GM21526 (cell line): ENCODE data around the gene SLC13A2.

Source experiments
- ATAC-seq: cut with Tn5 transposase; IDR thresholded peaks from one replicate; pipeline ENCODE4 v1.9.1; 2021; ENCODE audit warnings: moderate library complexity; ENCODE audit not compliant: unreplicated experiment, low FRiP score

Gene SLC13A2

DNA sequence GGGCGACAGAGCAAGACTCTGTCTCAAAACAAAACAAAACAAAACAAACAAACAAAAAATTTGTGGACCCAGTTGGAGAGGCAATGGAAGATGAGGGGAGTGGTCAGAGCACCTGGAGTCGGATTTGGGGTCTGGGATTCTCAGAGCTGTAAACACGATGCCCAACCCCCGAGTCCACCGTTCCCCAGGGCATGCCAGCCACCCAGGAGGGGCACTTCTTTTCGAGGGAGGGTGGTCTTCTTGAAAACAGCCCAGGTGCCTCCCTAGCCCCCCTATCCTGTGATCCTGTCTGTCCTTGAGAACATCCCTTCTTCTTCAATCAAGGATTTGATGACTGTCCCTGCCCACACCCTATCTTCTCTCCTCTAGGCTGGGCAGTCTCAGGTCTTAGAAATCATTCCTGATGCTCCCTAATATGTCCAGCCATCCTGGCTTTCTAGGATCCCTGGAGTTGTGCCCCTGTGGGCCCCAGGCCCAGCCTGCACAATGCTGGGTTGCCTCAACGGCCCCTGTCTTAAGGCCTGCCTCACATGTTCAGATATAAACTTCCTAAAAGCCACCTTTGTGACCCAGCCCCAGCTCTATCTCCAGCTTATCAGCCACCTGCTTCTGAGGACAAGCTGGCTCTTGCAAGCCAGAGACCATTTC, 3.1 kb upstream of the SLC13A2 start:
- no peak for ATAC-seq

GRCh38 chr17:28470914-28471366, 2.5 kb upstream of the SLC13A2 start:
- no peak for ATAC-seq

DNA sequence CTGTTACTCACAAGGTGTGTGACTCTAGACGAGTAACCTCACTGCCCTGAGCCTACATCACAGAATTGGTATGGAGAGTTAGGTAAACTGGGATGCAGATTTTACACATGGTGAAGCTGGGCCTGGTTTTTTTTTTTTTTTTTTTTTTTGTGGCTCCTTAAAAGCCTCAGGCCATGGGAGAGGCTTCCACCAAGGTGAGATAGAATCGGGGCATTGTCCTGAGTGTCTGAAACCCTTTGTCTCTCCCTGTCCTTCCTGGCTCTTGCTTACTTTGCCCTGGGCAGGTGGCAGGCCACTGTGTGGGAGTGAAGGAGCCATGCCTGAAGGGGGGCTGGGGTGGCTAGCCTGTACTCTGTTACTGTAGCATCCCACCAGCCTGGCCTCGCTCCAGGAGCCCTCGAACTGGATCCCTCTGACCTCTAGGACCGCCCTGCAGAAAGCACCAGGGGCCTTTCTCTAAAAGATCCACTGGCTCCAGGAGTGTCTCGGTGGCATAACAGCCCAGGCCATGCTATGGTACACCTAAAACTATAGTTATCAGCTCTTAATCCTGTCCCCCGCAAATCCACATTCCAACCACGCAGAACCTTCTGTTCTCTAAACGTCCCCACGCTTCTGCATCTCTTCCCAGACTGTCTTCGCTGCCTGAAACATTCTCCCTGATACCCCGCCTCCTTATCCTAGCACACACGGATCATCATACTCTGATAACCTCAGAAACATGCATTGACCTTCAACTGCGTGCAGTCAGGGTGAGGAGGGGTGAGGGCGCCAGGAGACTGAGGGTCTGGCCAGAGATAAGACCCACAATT, 1.7 kb upstream of the SLC13A2 start:
- no peak for ATAC-seq

DNA sequence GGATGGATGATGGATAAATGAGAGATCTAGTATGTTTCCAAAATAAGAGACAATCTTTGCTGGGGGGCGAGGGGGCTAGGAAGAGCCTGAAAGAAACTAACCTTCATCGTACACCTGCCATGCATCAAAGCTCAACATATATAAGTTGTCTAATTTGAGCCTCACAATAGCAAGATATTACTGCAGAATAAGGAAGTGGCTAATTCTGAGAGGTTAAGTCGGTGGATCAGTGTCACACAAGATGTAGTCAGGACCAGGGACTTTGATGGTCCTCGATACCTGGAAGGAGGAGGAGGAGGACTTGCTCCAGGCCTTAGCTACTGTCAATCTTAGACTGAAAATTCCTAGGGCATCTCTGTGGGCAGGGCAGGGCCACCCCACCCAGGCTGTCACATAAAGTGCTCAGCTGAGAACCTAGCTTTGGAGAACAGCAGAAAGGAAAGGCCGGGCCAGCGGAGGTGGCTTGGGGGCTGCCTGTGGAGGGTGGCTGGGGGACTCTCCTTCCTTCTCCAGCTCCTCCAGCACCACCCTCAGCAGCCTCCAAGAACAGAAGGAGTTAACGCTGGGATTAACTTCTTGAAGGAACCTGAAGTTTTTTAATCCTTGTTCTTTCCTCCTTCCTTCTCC, 460 bp upstream of the SLC13A2 start:
- ATAC-seq: no peak

- no peak for ATAC-seq
These were observed 677 bp downstream of the SLC13A2 start for GRCh38 chr17:28474111-28474531.

DNA sequence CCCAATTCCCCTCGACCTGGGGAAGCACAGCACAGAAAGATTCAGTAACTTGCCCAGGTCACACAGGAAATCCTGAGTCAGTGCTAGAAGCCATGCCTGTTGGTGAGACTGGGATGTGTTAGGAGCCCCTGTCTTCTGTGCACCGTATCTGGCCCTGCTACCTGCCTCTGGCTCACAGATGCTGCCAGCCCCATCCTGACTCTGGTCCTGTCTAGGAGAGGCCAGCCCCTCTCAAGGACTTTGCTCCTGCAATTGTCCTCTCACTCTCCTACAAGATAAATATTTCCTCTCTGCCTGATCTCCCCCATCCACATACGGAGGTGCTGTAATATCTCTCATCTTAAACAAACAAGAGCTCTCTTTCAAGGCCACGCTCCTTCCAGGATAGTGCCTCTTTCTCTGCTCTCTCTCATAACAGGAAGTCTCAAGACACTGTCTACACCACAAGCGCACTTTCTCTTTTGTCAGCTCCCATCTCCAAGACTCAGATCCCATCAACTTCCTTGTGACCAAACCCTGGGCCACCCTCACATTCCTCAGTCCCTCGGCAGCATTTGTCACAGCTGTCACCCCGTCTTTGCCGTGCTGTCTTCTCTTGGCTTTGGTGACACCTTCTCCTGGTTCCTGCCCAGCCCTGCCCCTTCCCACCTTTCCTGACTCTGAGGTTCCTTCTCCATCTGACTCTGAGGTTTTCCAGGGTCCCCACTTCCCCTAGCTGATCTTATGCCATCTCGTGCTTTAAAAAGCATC, 1.9 kb downstream of the SLC13A2 start:
- ATAC-seq: no peak

- ATAC-seq: no peak
These were observed 2.8 kb downstream of the SLC13A2 start for GRCh38 chr17:28476076-28476865.

- ATAC-seq: no peak
These were observed 4.5 kb downstream of the SLC13A2 start for GRCh38 chr17:28477928-28478327.

- ATAC-seq: no peak
These were observed 5.5 kb downstream of the SLC13A2 start for GRCh38 chr17:28478712-28479615.

- no peak for ATAC-seq
These were observed 6.8 kb downstream of the SLC13A2 start for GRCh38 chr17:28480278-28480677.

- ATAC-seq: no peak
These were observed 7.5 kb downstream of the SLC13A2 start for GRCh38 chr17:28480799-28481571.

DNA sequence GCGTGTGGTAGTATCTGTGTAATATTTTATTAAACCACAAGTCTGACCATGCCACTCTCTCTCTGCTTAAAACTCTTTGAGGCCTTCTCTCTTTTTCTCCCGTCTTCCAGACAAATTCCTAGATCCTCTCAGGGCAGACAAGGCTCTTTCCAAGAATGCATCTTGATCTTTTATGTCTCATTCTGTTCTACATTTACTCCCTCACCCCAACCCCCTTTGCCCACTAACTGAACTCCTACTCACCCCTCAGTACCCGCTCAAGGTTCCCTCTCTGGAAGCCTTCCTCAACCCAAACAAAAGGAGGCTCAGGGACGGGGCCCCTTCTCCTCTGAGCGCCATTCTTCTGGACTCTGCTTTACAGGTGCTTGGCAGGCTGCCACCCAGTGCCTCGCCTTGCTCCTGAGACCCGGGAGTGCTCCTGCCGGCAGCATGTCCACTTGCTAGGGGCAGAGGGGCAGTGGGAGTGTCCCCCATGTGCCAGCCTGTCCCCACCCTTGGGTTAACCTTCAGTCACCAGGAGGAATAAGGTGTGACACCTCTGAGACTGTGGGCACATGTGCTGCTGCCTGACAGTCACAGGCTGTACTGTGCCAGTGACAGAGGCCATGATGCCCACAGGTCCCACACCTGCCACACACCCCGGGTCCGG, 9.2 kb downstream of the SLC13A2 start:
- ATAC-seq: no peak

DNA sequence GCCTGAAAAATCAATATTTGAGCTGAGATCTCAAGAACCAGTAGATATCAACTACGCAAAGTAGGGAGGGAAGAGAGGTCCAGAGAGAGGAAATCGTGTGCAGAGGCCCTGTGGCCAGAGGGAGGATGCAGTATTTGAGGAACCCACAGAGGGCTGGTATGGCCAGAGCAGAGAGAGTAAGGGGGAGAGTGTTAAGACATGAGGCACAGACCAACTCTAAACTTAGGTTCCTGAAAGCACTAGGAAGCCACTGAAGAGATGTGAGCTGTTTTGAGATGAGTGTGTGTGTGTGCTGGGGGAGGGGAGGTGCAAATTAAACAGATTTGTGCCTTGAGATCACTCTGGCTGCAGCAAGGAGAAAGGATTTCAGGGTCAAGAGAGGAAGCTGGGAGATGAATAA, 10.9 kb downstream of the SLC13A2 start:
- ATAC-seq: peak; percentile 68

- no peak for ATAC-seq
These were observed 11.6 kb downstream of the SLC13A2 start for GRCh38 chr17:28485049-28485448.

DNA sequence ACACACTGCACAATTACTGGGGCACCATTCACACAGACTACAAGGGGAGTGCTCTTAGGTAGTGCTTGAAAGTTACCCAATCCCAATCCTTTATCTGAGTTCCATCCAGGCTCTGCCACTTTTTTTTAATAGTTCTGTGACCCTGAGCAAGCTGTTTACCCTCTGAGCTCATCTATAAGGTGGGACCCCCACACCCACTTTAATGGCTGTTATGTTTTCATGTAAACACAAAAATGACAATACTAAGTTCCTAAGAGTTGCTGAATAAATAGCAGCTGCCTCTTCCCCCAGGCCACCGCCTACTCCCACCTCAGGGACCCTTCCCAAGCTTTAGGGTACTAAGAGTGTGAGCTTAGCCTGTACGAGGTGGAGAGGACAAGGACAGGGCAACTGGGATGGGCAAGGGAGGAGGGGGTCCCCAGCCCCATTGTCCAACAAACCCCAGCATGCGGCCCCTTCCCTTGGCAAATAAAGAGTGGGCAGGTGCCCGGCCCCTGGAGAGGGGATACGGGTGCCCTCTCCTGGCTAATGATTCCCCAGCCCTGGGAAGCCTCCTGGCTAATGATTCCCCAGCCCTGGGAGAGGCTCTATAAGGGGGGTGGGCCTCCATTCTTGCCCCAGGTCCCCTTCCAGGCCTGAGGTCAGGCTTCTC, 14.6 kb downstream of the SLC13A2 start:
- no peak for ATAC-seq

- no peak for ATAC-seq
These were observed 15.3 kb downstream of the SLC13A2 start for GRCh38 chr17:28488533-28489276.

GRCh38 chr17:28491286-28491685, 17.8 kb downstream of the SLC13A2 start:
- ATAC-seq: no peak
